OCI-LY1 (cell line): ENCODE results near the gene WDR83.

ENCODE experiments used
- H2AFZ ChIP-seq: fragments of 200-600 bp; sonication (generic), shearing (Covaris generic); 2 replicates; pipeline ENCODE4 v1.6.0; 2014; ENCODE audit warnings: antibody characterized with exemption, mild to moderate bottlenecking, low read length
- H3F3A ChIP-seq: fragments of 200-600 bp; sonication (generic), shearing (Covaris generic); 2 replicates; pipeline ENCODE4 v1.6.0; 2014; ENCODE audit warnings: mild to moderate bottlenecking, antibody characterized with exemption, low read length, moderate library complexity; ENCODE audit not compliant: insufficient read depth
- H3K27ac ChIP-seq: fragments of 200-600 bp; sonication (generic); 2 replicates; pipeline ENCODE4 v1.5.1; 2014; ENCODE audit warnings: low read length, mixed run types, mild to moderate bottlenecking, low read depth; ENCODE audit not compliant: poor library complexity, severe bottlenecking
- H3K27me3 ChIP-seq: fragments of 200-600 bp; sonication (generic); 2 replicates; pipeline ENCODE4 v1.6.0; 2014; ENCODE audit warnings: antibody characterized with exemption, mild to moderate bottlenecking, low read length, moderate library complexity; ENCODE audit not compliant: insufficient read depth
- H3K36me3 ChIP-seq: fragments of 200-600 bp; sonication (generic); 2 replicates; pipeline ENCODE4 v1.6.1; 2014; ENCODE audit warnings: mild to moderate bottlenecking, antibody characterized with exemption, low read length, moderate library complexity, mixed read lengths; ENCODE audit not compliant: insufficient read depth
- H3K4me1 ChIP-seq: fragments of 200-600 bp; sonication (generic); 2 replicates; pipeline ENCODE4 v1.5.1; 2014; ENCODE audit warnings: mild to moderate bottlenecking, low read length, moderate library complexity; ENCODE audit not compliant: insufficient read depth, severe bottlenecking
- H3K4me2 ChIP-seq: fragments of 200-600 bp; sonication (generic), shearing (Covaris generic); 2 replicates; pipeline ENCODE4 v1.6.1; 2014; ENCODE audit warnings: low read length
- H3K4me3 ChIP-seq: fragments of 200-600 bp; sonication (generic); 2 replicates; pipeline ENCODE4 v1.5.1; 2014; ENCODE audit warnings: low read length, low read depth, mild to moderate bottlenecking, mixed read lengths; ENCODE audit not compliant: poor library complexity, severe bottlenecking
- H3K79me2 ChIP-seq: fragments of 200-600 bp; shearing (Covaris generic); 2 replicates; pipeline ENCODE4 v1.6.1; 2016; ENCODE audit warnings: mixed run types, low read length, mixed read lengths; ENCODE audit not compliant: insufficient read depth
- H3K9ac ChIP-seq: fragments of 200-600 bp; sonication (generic), shearing (Covaris generic); 2 replicates; pipeline ENCODE4 v1.6.1; 2014; ENCODE audit warnings: mild to moderate bottlenecking, low read length, mixed read lengths
- H3K9me2 ChIP-seq: fragments of 200-600 bp; sonication (generic), shearing (Covaris generic); 2 replicates; pipeline ENCODE4 v1.6.1; 2014; ENCODE audit warnings: low read depth, mild to moderate bottlenecking, low read length, mixed read lengths
- H3K9me3 ChIP-seq: fragments of 200-600 bp; shearing (Covaris generic); 2 replicates; pipeline ENCODE4 v1.6.1; 2014; ENCODE audit warnings: low read length, mixed read lengths
- H4K20me1 ChIP-seq: fragments of 200-600 bp; sonication (generic), shearing (Covaris generic); 2 replicates; pipeline ENCODE4 v1.6.0; 2016; ENCODE audit warnings: mild to moderate bottlenecking, low read length; ENCODE audit not compliant: insufficient read depth
- EZH2 ChIP-seq: fragments of 200-600 bp; sonication (generic), shearing (Covaris generic); IDR thresholded peaks from 2 replicates; pipeline ENCODE4 v1.8.0; 2017; ENCODE audit warnings: borderline replicate concordance, mixed run types, mild to moderate bottlenecking, antibody characterized with exemption, low read length, moderate library complexity, mixed read lengths
- TF ChIP-seq, protein P1 (sequence below): fragments of 200-600 bp; sonication (generic), shearing (Covaris generic); IDR thresholded peaks from 2 replicates; pipeline ENCODE4 v1.5.1; 2017; ENCODE audit warnings: mild to moderate bottlenecking, antibody characterized with exemption, low read length, moderate library complexity, mixed read lengths

Gene WDR83

DNA sequence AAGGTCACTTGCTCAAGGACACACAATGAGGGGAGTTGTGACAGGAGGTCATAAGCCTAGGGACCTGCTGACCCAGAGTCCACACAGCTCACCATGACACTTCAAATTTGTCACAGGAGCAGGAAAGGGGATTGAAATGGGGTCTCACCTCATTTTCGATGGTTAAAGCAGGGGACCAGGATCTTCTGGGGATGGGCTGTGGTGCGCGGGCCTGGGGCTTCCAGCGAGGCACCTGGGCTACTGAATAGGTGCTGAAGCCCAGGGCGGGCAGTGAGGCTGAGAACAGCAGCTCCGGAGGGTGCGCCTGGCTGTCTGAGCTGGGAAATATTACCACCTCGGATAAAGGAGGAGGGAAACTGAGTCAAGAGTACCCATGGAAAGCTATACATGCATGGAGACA lies 11.1 kb upstream of the WDR83 start:
- Histone ChIP-seq H3K9me2 (no peaks in the 10 kb centered on the region), H3K79me2 (no peaks in the 10 kb centered on the region), H3K4me2 (no peak overlapping the region), H3K27ac (no peak overlapping the region), H3K27me3 (no peaks in the 10 kb centered on the region), H3K4me3 (no peak overlapping the region), H3K9me3 (no peaks in the 10 kb centered on the region), H3K36me3 (peaks cover 71% of the 10 kb centered on the region), H3K4me1 (no peaks in the 10 kb centered on the region), H4K20me1 (no peaks in the 10 kb centered on the region), H3K9ac (no peak overlapping the region), H3F3A (no peaks in the 10 kb centered on the region), H2AFZ (no peak overlapping the region)
- TF ChIP-seq EZH2, result no peak
- TF ChIP-seq, protein P1, sequence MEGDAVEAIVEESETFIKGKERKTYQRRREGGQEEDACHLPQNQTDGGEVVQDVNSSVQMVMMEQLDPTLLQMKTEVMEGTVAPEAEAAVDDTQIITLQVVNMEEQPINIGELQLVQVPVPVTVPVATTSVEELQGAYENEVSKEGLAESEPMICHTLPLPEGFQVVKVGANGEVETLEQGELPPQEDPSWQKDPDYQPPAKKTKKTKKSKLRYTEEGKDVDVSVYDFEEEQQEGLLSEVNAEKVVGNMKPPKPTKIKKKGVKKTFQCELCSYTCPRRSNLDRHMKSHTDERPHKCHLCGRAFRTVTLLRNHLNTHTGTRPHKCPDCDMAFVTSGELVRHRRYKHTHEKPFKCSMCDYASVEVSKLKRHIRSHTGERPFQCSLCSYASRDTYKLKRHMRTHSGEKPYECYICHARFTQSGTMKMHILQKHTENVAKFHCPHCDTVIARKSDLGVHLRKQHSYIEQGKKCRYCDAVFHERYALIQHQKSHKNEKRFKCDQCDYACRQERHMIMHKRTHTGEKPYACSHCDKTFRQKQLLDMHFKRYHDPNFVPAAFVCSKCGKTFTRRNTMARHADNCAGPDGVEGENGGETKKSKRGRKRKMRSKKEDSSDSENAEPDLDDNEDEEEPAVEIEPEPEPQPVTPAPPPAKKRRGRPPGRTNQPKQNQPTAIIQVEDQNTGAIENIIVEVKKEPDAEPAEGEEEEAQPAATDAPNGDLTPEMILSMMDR, result no peak

DNA sequence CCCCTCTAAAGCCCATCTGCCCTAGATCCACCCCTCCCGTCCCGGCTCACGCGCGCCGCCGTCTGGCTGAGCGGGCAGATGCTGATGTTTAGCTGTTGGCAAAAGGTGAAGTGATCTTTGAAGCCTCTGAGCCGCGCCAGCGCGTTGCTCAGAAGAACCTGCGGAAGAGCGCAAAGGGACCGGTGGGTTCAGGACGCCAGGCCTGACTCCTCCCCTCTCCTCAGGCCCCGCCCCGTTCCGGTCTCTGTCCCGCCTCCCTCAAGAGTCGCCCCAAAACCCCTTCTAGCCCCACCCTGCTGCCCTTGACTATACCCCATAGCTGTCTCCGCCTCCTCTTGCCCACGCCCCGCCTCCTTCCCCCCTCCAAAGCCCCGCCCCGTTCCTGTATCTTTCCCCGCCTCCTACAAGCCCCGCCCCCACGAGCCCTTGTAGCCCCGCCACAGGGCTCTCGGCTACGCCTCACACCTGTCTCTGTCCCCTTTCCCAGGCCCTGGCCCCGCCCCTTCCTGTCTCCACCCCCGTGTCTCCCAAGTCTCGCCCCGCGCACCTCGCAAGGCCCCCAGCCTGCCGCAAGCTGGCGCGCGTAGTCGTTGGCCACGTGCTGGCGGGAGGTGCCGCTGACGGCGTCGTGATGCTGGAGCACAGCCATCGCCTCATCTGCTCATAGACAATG lies 9.6 kb upstream of the WDR83 start:
- Histone ChIP-seq H3K4me1 (no peaks in the 10 kb centered on the region), H3K36me3 (peaks cover 72% of the 10 kb centered on the region), H3K9me2 (no peaks in the 10 kb centered on the region), H3K27ac (no peak overlapping the region), H3K79me2 (no peaks in the 10 kb centered on the region), H3K27me3 (no peaks in the 10 kb centered on the region), H4K20me1 (no peaks in the 10 kb centered on the region), H3K4me3 (no peak overlapping the region), H3K4me2 (no peak overlapping the region), H3K9ac (no peak overlapping the region), H3K9me3 (no peaks in the 10 kb centered on the region), H3F3A (no peaks in the 10 kb centered on the region), H2AFZ (no peak overlapping the region)
- TF ChIP-seq, protein P1, result no peak
- TF ChIP-seq EZH2, result no peak

DNA sequence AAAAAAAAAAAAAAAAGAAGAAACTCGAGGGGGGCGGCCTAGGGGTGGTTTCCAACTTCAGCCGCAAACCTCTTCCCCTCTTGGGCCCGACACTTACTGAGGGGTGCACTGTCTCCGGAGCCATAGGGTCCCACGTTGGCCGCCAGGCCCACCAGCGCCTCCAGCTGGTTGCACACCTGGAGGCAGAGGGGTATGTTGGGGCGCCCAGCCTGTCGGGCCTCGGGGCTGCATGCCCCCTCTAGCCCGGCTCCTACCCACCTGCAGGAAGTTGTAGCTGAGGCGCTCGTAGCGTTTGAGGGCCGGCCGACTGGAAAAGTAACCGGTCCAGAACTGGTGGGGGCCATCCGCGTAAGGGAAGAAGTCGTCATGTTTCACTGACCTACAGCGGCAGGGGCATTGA lies 8.6 kb upstream of the WDR83 start:
- Histone ChIP-seq H3K9me2 (no peaks in the 10 kb centered on the region), H3K27me3 (no peaks in the 10 kb centered on the region), H3K36me3 (peaks cover 75% of the 10 kb centered on the region)

More for the DNA sequence above, 8.6 kb upstream of the WDR83 start:
- H3K9ac ChIP-seq, result no peak overlapping the region
- H3K9me3 ChIP-seq, result no peaks in the 10 kb centered on the region
- no peaks in the 10 kb centered on the region for H4K20me1 ChIP-seq
- no peak overlapping the region for H3K4me3 ChIP-seq
- no peak overlapping the region for H3K27ac ChIP-seq
- no peak overlapping the region for H3K4me2 ChIP-seq
- H3K4me1 ChIP-seq, result no peaks in the 10 kb centered on the region
- H2AFZ ChIP-seq, result no peak overlapping the region
- no peaks in the 10 kb centered on the region for H3F3A ChIP-seq
- no peaks in the 10 kb centered on the region for H3K79me2 ChIP-seq
- TF ChIP-seq, protein P1, result no peak
- no peak for TF ChIP-seq EZH2
